Naive thymus-derived CD4-positive, alpha-beta T cell (primary cell): ENCODE data around the gene ZNF275. TPM values are rescaled to one million over a fixed set of nuclear protein-coding genes. Genes with fewer than 3 reads are reported as not detected.

ENCODE experiments used
- ATAC-seq: fragments of 150-1000 bp; cut with Tn5 transposase; 2 replicates; pipeline ENCODE4 v1.10.0; 2021; ENCODE audit warnings: mild to moderate bottlenecking, moderate library complexity
- CTCF ChIA-PET: fragments of 350-600 bp; sonication (Branson Sonifier 250); formaldehyde crosslinking; loops from one replicate; lab custom pipeline; 2021; ENCODE audit warnings: antibody characterized with exemption; lab: Charles Lee
- POLR2A ChIA-PET: fragments of 350-600 bp; sonication (Branson Sonifier 250); formaldehyde crosslinking; loops from one replicate; lab custom pipeline; 2021; ENCODE audit warnings: antibody characterized with exemption, inconsistent platforms; lab: Charles Lee
- DNase-seq, 9 donors: peaks; one replicate each; pipeline versions ENCODE4 v3.0.0 to v3.0.0-alpha.2; 2020 to 2022; ENCODE audit warnings: mixed read lengths in 1 of 9
- H3K27ac ChIP-seq: one replicate; pipeline ENCODE4 v1.7.0; 2013; ENCODE audit warnings: mild to moderate bottlenecking, low read depth, low read length, moderate library complexity
- H3K27me3 ChIP-seq, 2 donors: one replicate each; pipeline ENCODE4 v1.7.0; 2013; ENCODE audit warnings: low read length in 2 of 2, mild to moderate bottlenecking in 2 of 2, moderate library complexity in 2 of 2; ENCODE audit not compliant: control insufficient read depth in 2 of 2, insufficient read depth in 2 of 2
- H3K36me3 ChIP-seq, 3 experiments: 1 replicate in 2 of 3; 2 replicates in 1 of 3; pipeline ENCODE4 v1.7.0; 2013; ENCODE audit warnings: low read length in 3 of 3, mild to moderate bottlenecking in 3 of 3, moderate library complexity in 1 of 3; ENCODE audit not compliant: insufficient read depth in 3 of 3, control insufficient read depth in 2 of 3
- H3K4me1 ChIP-seq, 2 donors: one replicate each; pipeline ENCODE4 v1.7.0; 2013; ENCODE audit warnings: low read length in 2 of 2, mild to moderate bottlenecking in 2 of 2, moderate library complexity in 1 of 2; ENCODE audit not compliant: control insufficient read depth in 2 of 2, insufficient read depth in 2 of 2
- H3K4me3 ChIP-seq: 2 replicates; pipeline ENCODE4 v1.7.0; 2013; ENCODE audit warnings: mild to moderate bottlenecking, low read length
- H3K9me3 ChIP-seq, 3 experiments: 1 replicate in 2 of 3; 2 replicates in 1 of 3; pipeline ENCODE4 v1.7.0; 2013; ENCODE audit warnings: low read length in 3 of 3; ENCODE audit not compliant: control insufficient read depth in 2 of 3
- H3K27ac Mint-ChIP-seq, 9 donors: one replicate each; pipeline ENCODE4 v1.8.0; 2020 to 2022; ENCODE audit warnings: mixed read lengths in 9 of 9, mild to moderate bottlenecking in 8 of 9, moderate library complexity in 5 of 9, inconsistent platforms in 2 of 9
- H3K27me3 Mint-ChIP-seq, 5 donors: one replicate each; pipeline ENCODE4 v1.8.0; 2021 to 2022; ENCODE audit warnings: mixed read lengths in 5 of 5, mild to moderate bottlenecking in 1 of 5
- H3K36me3 Mint-ChIP-seq, 5 donors: one replicate each; pipeline ENCODE4 v1.8.0; 2020 to 2022; ENCODE audit warnings: mixed read lengths in 5 of 5, mild to moderate bottlenecking in 3 of 5, inconsistent platforms in 1 of 5
- H3K4me1 Mint-ChIP-seq, 7 donors: one replicate each; pipeline ENCODE4 v1.8.0; 2020 to 2022; ENCODE audit warnings: mixed read lengths in 7 of 7, mild to moderate bottlenecking in 3 of 7, inconsistent platforms in 1 of 7
- H3K4me3 Mint-ChIP-seq, 10 donors: one replicate each; pipeline ENCODE4 v1.8.0; 2020 to 2022; ENCODE audit warnings: mild to moderate bottlenecking in 10 of 10, mixed read lengths in 10 of 10, moderate library complexity in 6 of 10, inconsistent platforms in 2 of 10
- H3K9me3 Mint-ChIP-seq, 11 donors: one replicate each; pipeline ENCODE4 v1.8.0; 2020 to 2022; ENCODE audit warnings: mixed read lengths in 11 of 11, mild to moderate bottlenecking in 4 of 11, inconsistent platforms in 1 of 11, moderate library complexity in 1 of 11
- intact Hi-C, 2 donors: fragments of 100-400 bp; cut with micrococcal nuclease; formaldehyde crosslinking; loops; one replicate each; pipeline ENCODE4 v1.15.1; 2023
- polyA plus RNA-seq, 2 donors: library from polyadenylated mRNA; unstranded; fragments of 300-500 nt; fragmentation: Illumina TruSeq; gene quantifications; one replicate each; pipeline ENCODE4 v1.2.3, GENCODE V29; 2021
- total RNA-seq, 6 experiments: library from RNA in 5 of 6; stranded (reverse) in 5 of 6; gene quantifications; 1 replicate in 5 of 6; 2 replicates in 1 of 6; pipeline ENCODE4 v1.2.3 and lab custom pipeline; 2021 to 2026

The ZNF275 gene
- total and polyA plus RNA-seq, 7 experiments from 2014 or later, result 6.2 to 29.9 (median 18.4) TPM

GRCh38 chrX:153366878-153367538 lies 33.1 kb downstream of the ZNF275 start:
- Mint-ChIP-seq H3K27ac (no peak overlapping the region), H3K4me1 (peaks cover 0 to 7% (median 0%) of the 10 kb centered on the region in 7 donors), H3K36me3 (no peaks in the 10 kb centered on the region), H3K9me3 (no peaks in the 10 kb centered on the region), H3K4me3 (no peak overlapping the region), H3K27me3 (no peaks in the 10 kb centered on the region)
- H3K27me3 ChIP-seq, result no peaks in the 10 kb centered on the region
- ChIA-PET CTCF (no interaction called here), POLR2A (no interaction called here)
- no peak overlapping the region for H3K27ac ChIP-seq
- ATAC-seq, result no peak
- intact Hi-C loops, result no loop called here
- H3K4me1 ChIP-seq, result no peaks in the 10 kb centered on the region
- no peaks in the 10 kb centered on the region for H3K9me3 ChIP-seq
- no peak overlapping the region for H3K4me3 ChIP-seq
- no peak for DNase-seq
- no peaks in the 10 kb centered on the region for H3K36me3 ChIP-seq

- Histone ChIP-seq H3K4me3 (no peak overlapping the region), H3K9me3 (no peaks in the 10 kb centered on the region), H3K36me3 (no peaks in the 10 kb centered on the region), H3K4me1 (no peaks in the 10 kb centered on the region), H3K27ac (no peak overlapping the region), H3K27me3 (no peaks in the 10 kb centered on the region)
- Mint-ChIP-seq H3K4me3 (no peak overlapping the region), H3K4me1 (peaks cover 0 to 7% (median 0%) of the 10 kb centered on the region in 7 donors), H3K9me3 (peaks cover 0 to under 1% (median 0%) of the 10 kb centered on the region in 11 donors), H3K27ac (no peak overlapping the region), H3K27me3 (no peaks in the 10 kb centered on the region), H3K36me3 (no peaks in the 10 kb centered on the region)
- DNase-seq (no peak), ATAC-seq (no peak)
- POLR2A ChIA-PET, result no interaction called here
- CTCF ChIA-PET, result no interaction called here
- intact Hi-C loops, result no loop called here
These were observed 36.5 kb downstream of the ZNF275 start for GRCh38 chrX:153370293-153371055.

- Mint-ChIP-seq H3K4me3 (no peak overlapping the region), H3K27ac (no peak overlapping the region), H3K36me3 (no peaks in the 10 kb centered on the region), H3K4me1 (peaks cover 0 to 5% (median 0%) of the 10 kb centered on the region in 7 donors), H3K9me3 (peaks cover 0 to 1% (median 0%) of the 10 kb centered on the region in 11 donors), H3K27me3 (no peaks in the 10 kb centered on the region)
- ChIA-PET POLR2A (no interaction called here), CTCF (no interaction called here)
- Histone ChIP-seq H3K9me3 (no peaks in the 10 kb centered on the region), H3K4me3 (no peak overlapping the region), H3K27ac (no peak overlapping the region), H3K36me3 (no peaks in the 10 kb centered on the region), H3K4me1 (no peaks in the 10 kb centered on the region), H3K27me3 (no peaks in the 10 kb centered on the region)
- DNase-seq (no peak), ATAC-seq (no peak)
- intact Hi-C loops, result no loop called here
These were observed 37.3 kb downstream of the ZNF275 start for GRCh38 chrX:153371256-153371655.

- peaks cover 0 to 1% (median 0%) of the 10 kb centered on the region in 11 donors for H3K9me3 Mint-ChIP-seq
- Histone ChIP-seq H3K9me3 (no peaks in the 10 kb centered on the region), H3K36me3 (no peaks in the 10 kb centered on the region), H3K27ac (no peak overlapping the region), H3K27me3 (no peaks in the 10 kb centered on the region), H3K4me1 (no peaks in the 10 kb centered on the region), H3K4me3 (no peak overlapping the region)
- H3K27me3 Mint-ChIP-seq, result no peaks in the 10 kb centered on the region
- ChIA-PET CTCF (no interaction called here), POLR2A (no interaction called here)
- intact Hi-C loops, result no loop called here
- DNase-seq (no peak), ATAC-seq (no peak)
- H3K27ac Mint-ChIP-seq, result no peak overlapping the region
- H3K36me3 Mint-ChIP-seq, result no peaks in the 10 kb centered on the region
- peaks cover 0 to 8% (median 0%) of the 10 kb centered on the region in 7 donors for H3K4me1 Mint-ChIP-seq
- H3K4me3 Mint-ChIP-seq, result no peak overlapping the region
These were observed 39.0 kb downstream of the ZNF275 start for GRCh38 chrX:153372949-153373348.

DNA sequence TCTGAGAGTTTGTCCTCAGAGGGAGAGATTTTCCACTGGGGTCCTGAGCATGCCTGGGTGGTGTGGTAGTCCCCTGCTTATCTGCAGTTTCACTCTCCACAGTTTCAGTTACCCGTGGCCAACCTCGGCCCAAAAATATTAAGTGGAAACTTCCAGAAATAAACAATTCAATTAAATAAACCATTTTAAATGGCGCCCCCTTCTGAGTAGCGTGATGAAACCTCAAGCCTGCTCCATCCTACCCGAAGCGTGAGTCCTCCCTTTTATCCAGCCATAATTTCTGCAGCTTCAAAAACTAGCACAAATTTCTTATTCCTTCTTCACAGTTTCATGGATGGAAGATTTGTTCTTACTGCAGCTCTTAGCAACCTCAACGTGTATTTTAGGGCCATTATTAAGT lies 40.5 kb downstream of the ZNF275 start:
- H3K27ac ChIP-seq, result no peak overlapping the region
- Mint-ChIP-seq H3K27me3 (no peaks in the 10 kb centered on the region), H3K4me1 (peaks cover 0 to 8% (median 0%) of the 10 kb centered on the region in 7 donors), H3K27ac (no peak overlapping the region), H3K36me3 (no peaks in the 10 kb centered on the region), H3K9me3 (peaks cover 0 to 1% (median 0%) of the 10 kb centered on the region in 11 donors), H3K4me3 (no peak overlapping the region)
- CTCF ChIA-PET, result no interaction called here
- no peak overlapping the region for H3K4me3 ChIP-seq
- no peaks in the 10 kb centered on the region for H3K4me1 ChIP-seq
- DNase-seq (no peak), ATAC-seq (no peak)
- H3K9me3 ChIP-seq, result no peaks in the 10 kb centered on the region
- H3K36me3 ChIP-seq, result no peaks in the 10 kb centered on the region
- intact Hi-C loops, result no loop called here
- POLR2A ChIA-PET, result no interaction called here
- H3K27me3 ChIP-seq, result no peaks in the 10 kb centered on the region

- CTCF ChIA-PET, result no interaction called here
- no peak for ATAC-seq
- Histone ChIP-seq H3K9me3 (no peaks in the 10 kb centered on the region), H3K4me3 (no peak overlapping the region), H3K36me3 (no peaks in the 10 kb centered on the region), H3K27ac (no peak overlapping the region), H3K27me3 (no peaks in the 10 kb centered on the region), H3K4me1 (no peaks in the 10 kb centered on the region)
- Mint-ChIP-seq H3K27me3 (no peaks in the 10 kb centered on the region), H3K4me1 (peaks cover 0 to 6% (median 0%) of the 10 kb centered on the region in 7 donors), H3K36me3 (no peaks in the 10 kb centered on the region), H3K27ac (no peak overlapping the region), H3K9me3 (peaks cover 0 to 1% (median 0%) of the 10 kb centered on the region in 11 donors), H3K4me3 (no peak overlapping the region)
- POLR2A ChIA-PET, result no interaction called here
- DNase-seq, result no peak
- intact Hi-C loops, result loop anchor here in 1 of 2 donors (5.0 kb wide), 1 partner anchor 33 kb away; no protein-coding TSS in a partner anchor
These were observed 41.6 kb downstream of the ZNF275 start for GRCh38 chrX:153375571-153375970.
